Measurements from ENCODE around the gene SLCO2B1. TPM values are rescaled to one million over a fixed set of nuclear protein-coding genes. Genes with fewer than 3 reads are reported as not detected.

The SLCO2B1 gene
- total and polyA plus RNA-seq, 2 of the 8 experiments (the other 6 are each of a cell fraction or from before 2014, with no cell fraction given), result 0.03 TPM; not detected in 1

- no peak overlapping the region for H4K91ac ChIP-seq (replicated peaks; ENCODE audit: insufficient read length, low read length)
- no peak overlapping the region for H2AK5ac ChIP-seq (ENCODE audit: low read depth, low read length)
- no peak overlapping the region for H2BK20ac ChIP-seq (ENCODE audit: low read length)
- FAIRE-seq (no peak), DNase-seq (ENCODE audit: low read depth in 1 of 2, low spot score in 2 of 2) (no peak)
- no peak overlapping the region for H3K14ac ChIP-seq (ENCODE audit: insufficient read length)
- ChIA-PET POLR2A (ENCODE audit: partially characterized antibody) (no interaction called here), CTCF (ENCODE audit: partially characterized antibody) (interaction anchor here (1.6 kb wide), 2 partner anchors 9 to 47 kb away, joined by 3 to 5 read pairs; no protein-coding TSS in a partner anchor)
- no peak overlapping the region for H3K4me3 ChIP-seq (ENCODE audit: extremely low read depth in 1 of 4, insufficient read depth in 2 of 4, low read depth in 3 of 4, low read length in 4 of 4)
- H3K4me1 ChIP-seq (replicated peaks in 1 of 4; ENCODE audit: control insufficient read depth in 3 of 4, insufficient read depth in 4 of 4, low read length in 3 of 4), result peaks cover 0 to 6% (median 3%) of the 10 kb centered on the region in 4 experiments; a peak in 2 of 7 replicates
- no peaks in the 10 kb centered on the region for H3K23me2 ChIP-seq (ENCODE audit: low read depth, low read length)
- no peak overlapping the region for H3K4ac ChIP-seq (replicated peaks; ENCODE audit: insufficient read length, low read depth, low read length)
- H2BK5ac ChIP-seq (ENCODE audit: low read depth, low read length), result no peak overlapping the region
- H2AFZ ChIP-seq (ENCODE audit: low read length), result no peak overlapping the region
- no peak overlapping the region for H4K5ac ChIP-seq (ENCODE audit: insufficient read length, low read depth, low read length)
- H2BK15ac ChIP-seq (ENCODE audit: low read length), result no peak overlapping the region
- H3K27ac ChIP-seq (ENCODE audit: low read depth, low read length), result no peak overlapping the region
- no peaks in the 10 kb centered on the region for H3K9me3 ChIP-seq (ENCODE audit: insufficient read depth in 2 of 2, low read depth in 1 of 2, low read length in 1 of 2)
- H2BK120ac ChIP-seq (replicated peaks; ENCODE audit: low read depth, low read length), result no peak overlapping the region
- H3K36me3 ChIP-seq (ENCODE audit: control insufficient read depth in 2 of 4, insufficient read depth in 4 of 4, low read length in 3 of 4), result no peaks in the 10 kb centered on the region
- no peak overlapping the region; the same call in 1 of the 2 replicates for H4K8ac ChIP-seq (ENCODE audit: extremely low read depth, insufficient read depth, low read length)
- no peaks in the 10 kb centered on the region for H3K79me1 ChIP-seq (ENCODE audit: low read depth, low read length)
- no peak overlapping the region for H3K56ac ChIP-seq (replicated peaks; ENCODE audit: insufficient read length, low read depth, low read length)
- H3K4me2 ChIP-seq (ENCODE audit: insufficient read depth in 1 of 2, low read depth in 2 of 2, low read length in 2 of 2), result no peak overlapping the region
- no peak overlapping the region for H3K9ac ChIP-seq (replicated peaks in 1 of 4; ENCODE audit: extremely low read depth in 1 of 4, low read depth in 3 of 4, low read length in 3 of 4)
- TF ChIP-seq SP4 (IDR thresholded peaks at IDR 0.05; ENCODE audit: low read length), result no peak
- no peak for TF ChIP-seq POLR2A (IDR thresholded peaks at IDR 0.05; ENCODE audit: control extremely low read depth in 1 of 2, low read depth in 2 of 2, low read length in 2 of 2)
- no peak for TF ChIP-seq CHD1 (IDR thresholded peaks at IDR 0.05; ENCODE audit: low read depth, low read length)
- TF ChIP-seq CTBP2 (IDR thresholded peaks at IDR 0.05; ENCODE audit: borderline replicate concordance, insufficient read depth, insufficient read length, low read length), result no peak
- no peak for TF ChIP-seq EP300 (IDR thresholded peaks at IDR 0.05; ENCODE audit: borderline replicate concordance in 1 of 2, low read depth in 2 of 2, low read length in 2 of 2)
- TF ChIP-seq POU5F1 (IDR thresholded peaks at IDR 0.05; ENCODE audit: low read depth, low read length), result no peak
- no peak for TF ChIP-seq ATF3 (IDR thresholded peaks at IDR 0.05; ENCODE audit: insufficient read depth, low read depth, low read length)
- TF ChIP-seq CREB1 (IDR thresholded peaks at IDR 0.05), result no peak
- TF ChIP-seq BRCA1 (IDR thresholded peaks at IDR 0.05; ENCODE audit: low read depth, low read length), result no peak
- no peaks in the 10 kb centered on the region for H4K20me1 ChIP-seq (replicated peaks in 1 of 2; ENCODE audit: control insufficient read depth in 1 of 2, insufficient read depth in 2 of 2, low read length in 2 of 2)
- H2BK12ac ChIP-seq (ENCODE audit: low read depth, low read length), result 0 out of 2 replicates have a peak overlapping the region, but pooled peaks have one; percentile 76
- H3K18ac ChIP-seq (ENCODE audit: extremely low read depth, low read length), result no peak overlapping the region
- WGBS, 2 experiments (ENCODE audit: extremely low coverage in 1 of 2, insufficient coverage in 1 of 2, insufficient read length in 1 of 2, insufficient replicate concordance in 2 of 2, low coverage in 1 of 2, low lambda C conversion rate in 2 of 2, missing lambda C conversion rate in 1 of 2), result 94% methylated on average over 4 of the region's 4 CpGs; no CpG with 5 or more reads in 1 of the 2 experiments
- H3K27me3 ChIP-seq (replicated peaks in 1 of 4; ENCODE audit: control insufficient read depth in 3 of 4, extremely low read depth in 1 of 4, insufficient read depth in 3 of 4, low read length in 3 of 4), result no peaks in the 10 kb centered on the region; a peak in 1 of 7 replicates
- H3K23ac ChIP-seq (ENCODE audit: insufficient read length), result no peak overlapping the region
- H3K79me2 ChIP-seq (ENCODE audit: control insufficient read depth in 1 of 2, insufficient read depth in 2 of 2, low read length in 2 of 2), result no peaks in the 10 kb centered on the region
Measured at GRCh38 chr11:75186999-75187398, 36.1 kb downstream of the SLCO2B1 start.

Data from H1 (cell line).